Endometrial microvascular endothelial cells (primary cell): ENCODE results near the gene PML. TPM values are rescaled to one million over a fixed set of nuclear protein-coding genes. Genes with fewer than 3 reads are reported as not detected.
"Not testable (repeated sequence)": the region's sequence is repeated elsewhere in the genome, so short reads cannot be mapped to it uniquely, and the experiment has no call there.

Experiments used
- in situ Hi-C: cut with HindIII; loops from 2 replicates; pipeline ENCODE4 v1.10.0; 2017; ENCODE audit warnings: low sequenced_read_pairs, low pct_unique_long_range_greater_than_20kb; ENCODE audit errors: inconsistent ontology term
- total RNA-seq: library from RNA; depleted of rRNA; stranded (reverse); fragments of >200 nt; gene quantifications from one replicate; pipeline ENCODE4 v1.2.3, GENCODE V29; 2015; ENCODE audit errors: inconsistent ontology term

PML gene
- total RNA-seq, 1 donor from 2014 or later = 78.4 TPM

DNA sequence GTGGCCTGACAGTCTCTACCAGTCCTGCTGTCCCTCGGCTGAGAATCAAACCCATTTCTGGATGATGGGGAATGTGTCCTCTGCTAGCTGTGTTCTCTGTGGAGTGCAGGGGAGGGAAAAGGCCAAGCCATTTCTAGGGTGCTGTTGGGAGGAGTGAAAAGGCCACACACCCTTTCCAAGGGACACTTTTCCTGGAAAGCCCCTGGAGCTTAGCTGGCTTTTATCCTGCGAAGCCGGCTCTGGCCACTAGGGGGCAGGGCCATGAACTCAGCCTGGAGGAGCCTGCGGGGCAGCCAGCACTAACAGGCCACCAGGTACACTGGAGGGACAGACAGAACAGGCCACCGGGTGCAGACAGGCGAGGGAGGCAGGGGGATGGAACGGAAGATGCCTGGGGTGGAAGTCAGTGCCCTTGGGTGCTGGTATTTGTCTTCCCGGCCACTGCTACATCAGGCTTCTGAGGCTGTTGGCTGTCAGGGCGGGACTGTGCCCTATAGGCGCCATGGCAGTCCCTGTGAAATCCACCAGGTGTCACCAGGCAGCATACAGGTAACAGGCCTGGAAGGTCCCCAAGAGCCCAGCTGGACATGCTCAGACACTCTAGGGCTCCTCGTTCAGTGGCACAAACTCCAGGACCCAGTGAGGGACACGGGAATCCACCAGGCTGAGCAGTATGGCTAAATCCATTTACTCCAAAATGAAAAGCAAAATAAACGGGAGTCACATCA lies 71.3 kb downstream of the PML start:
- in situ Hi-C loops = not testable (repeated sequence)

DNA sequence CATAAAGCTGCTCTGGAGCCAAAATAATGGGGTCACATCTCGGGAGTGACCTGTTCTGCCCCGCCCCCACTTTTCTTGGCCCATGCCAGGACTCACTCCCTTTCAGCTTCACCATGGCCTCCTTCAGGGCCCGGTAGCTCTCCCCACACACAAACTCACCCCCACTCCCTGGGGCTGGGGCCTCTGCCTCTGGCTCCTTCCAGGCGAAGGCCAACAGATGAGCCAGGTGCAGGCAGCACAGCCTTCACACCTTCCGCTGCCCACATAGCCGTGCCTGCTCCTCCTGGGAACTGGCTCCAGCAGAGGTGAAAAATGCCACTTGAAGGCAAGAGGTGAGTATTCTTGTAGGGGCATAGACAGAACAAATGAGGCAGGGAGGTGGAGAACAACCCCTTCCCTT lies 77.1 kb downstream of the PML start:
- in situ Hi-C loops = not testable (repeated sequence)

DNA sequence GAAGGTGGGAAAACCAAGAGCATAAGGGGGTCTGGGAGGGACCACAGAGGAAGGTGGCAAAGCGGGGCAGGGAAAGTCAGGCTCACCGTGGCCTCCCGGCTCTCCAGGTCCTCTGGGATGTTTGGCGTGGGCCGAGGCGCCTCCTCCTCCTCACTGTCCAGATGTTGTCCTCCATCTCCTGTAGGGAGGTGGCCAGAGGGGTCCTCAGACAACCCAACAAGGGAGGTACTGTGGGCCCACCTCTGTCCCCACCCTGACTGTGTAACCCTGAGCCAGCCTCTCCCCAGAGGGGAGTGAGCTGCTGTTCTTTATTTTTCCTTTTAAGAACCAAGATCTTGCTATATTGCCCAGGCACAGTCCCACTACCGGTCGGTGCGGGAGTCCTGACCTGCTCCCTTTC lies 77.6 kb downstream of the PML start:
- in situ Hi-C loops = not testable (repeated sequence)

DNA sequence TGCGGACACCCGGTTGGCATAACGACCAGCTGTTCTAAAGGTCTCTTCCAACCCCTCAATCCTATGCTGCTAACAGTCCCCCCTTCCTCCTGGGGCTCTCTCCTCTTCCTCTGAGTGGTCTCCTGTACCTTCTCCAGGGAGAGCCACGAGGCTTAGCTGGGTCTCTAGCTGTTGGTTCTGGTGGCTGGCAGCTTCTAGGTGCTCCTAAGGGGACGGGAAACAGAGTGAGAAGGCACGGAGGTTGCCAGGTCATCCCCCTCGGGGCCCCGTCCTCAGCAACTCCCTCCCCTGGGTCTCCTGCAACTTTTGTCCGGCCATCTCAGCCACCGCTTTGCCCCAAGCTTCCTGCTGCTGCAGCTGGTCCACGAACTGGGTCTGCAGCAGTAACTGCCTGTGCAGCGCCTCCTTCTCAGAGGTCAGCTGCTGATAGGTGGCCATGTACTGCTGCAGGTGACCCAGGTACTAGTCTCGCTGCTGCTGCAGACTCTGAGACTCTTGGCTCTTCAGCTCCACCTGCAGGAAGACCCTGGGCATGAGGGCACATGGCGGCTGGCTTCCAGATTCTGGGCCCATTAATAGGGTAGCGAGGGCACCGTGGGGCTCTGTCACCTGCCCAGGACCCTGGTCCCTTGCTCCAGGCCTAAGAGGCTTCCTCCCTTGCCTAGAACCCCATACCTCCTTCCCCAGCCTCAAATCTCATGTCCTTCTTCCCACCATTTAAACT lies 78.3 kb downstream of the PML start:
- in situ Hi-C loops = not testable (repeated sequence)

DNA sequence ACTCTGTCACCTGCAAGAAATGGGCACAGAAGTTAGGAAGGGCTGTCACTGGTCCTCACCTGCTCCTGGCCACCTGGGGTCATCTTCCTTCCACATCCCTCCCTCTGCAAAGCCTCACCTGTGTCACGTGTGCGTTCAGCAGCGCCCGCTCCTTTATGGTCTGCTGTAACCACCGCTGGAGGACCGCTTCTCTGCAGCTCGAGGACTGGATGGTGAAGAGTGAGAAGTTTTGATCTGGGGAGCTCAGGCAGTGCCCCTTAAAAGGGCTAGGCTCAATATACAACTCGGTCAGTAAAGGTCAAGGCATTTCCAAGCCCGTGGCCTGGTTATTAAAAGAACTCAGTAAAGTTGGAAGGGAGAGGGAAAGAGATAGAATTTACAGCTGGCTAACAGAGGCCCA lies 81.3 kb downstream of the PML start:
- in situ Hi-C loops = not testable (repeated sequence)

DNA sequence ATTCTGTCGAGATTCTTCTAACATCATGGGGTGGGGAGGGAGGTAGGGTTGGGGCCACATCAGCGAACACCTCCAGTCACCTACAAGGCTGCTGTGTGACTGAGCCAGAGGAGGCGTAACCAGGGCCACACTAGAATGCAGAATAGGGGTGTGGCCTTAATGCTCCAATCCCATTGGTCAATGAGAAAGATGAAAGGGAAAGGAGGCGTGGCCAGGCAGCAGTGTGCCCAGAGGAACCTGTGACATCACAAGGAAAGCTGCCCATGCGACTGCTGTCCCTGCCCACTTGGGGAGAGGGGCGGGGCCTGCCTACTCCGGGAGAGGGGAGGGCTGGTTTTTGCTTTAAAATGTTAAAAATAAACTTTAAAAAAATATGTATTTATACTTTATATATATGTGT lies 87.9 kb downstream of the PML start, which contains the start of gene GOLGA6A:
TSS of gene GOLGA6A (minus strand) at position 101 of the 400 bp plus-strand sequence. CDS start at position 60, 41 bp downstream.
- in situ Hi-C loops = not testable (repeated sequence)

DNA sequence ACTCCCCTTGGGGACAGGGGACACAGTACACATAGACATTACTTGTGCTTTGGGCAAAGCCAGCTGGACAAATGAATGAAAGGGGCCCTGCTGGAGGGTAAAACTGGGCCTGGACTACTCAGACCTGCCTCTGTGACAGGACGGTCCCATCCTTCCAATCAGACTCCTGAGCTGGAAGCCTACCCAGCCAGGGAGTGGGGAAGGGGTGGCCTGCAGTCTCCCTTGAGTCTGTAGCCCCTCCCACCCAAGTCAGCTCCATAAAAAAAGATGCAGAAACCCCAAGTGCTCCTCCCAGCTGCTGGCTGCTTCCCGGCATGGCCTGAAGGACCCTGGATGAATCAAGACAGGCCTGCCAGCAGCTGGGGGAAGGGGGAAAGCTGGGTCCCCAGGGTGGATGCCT lies 100.1 kb downstream of the PML start:
- in situ Hi-C loops = not testable (repeated sequence)

DNA sequence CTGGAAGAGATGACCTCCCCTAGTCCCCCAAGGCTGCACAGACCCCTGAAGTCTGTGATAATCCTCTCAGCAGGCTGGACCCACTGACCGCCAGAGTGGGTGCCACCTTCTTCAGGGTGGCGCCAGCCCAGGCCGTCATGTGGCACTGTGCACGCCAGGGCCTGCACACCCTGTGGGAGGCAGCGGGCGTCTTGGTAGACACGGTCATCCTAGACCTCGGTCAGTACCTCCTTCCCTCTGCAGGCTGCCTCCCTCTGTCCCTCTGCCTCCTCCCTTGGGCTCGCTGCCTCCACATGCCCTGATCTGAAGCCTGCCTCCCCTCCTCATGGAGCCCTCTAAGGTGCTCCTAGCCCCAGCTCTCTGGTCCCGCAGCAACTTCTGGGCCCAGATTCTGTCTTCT lies 101.1 kb downstream of the PML start:
- in situ Hi-C loops = not testable (repeated sequence)

DNA sequence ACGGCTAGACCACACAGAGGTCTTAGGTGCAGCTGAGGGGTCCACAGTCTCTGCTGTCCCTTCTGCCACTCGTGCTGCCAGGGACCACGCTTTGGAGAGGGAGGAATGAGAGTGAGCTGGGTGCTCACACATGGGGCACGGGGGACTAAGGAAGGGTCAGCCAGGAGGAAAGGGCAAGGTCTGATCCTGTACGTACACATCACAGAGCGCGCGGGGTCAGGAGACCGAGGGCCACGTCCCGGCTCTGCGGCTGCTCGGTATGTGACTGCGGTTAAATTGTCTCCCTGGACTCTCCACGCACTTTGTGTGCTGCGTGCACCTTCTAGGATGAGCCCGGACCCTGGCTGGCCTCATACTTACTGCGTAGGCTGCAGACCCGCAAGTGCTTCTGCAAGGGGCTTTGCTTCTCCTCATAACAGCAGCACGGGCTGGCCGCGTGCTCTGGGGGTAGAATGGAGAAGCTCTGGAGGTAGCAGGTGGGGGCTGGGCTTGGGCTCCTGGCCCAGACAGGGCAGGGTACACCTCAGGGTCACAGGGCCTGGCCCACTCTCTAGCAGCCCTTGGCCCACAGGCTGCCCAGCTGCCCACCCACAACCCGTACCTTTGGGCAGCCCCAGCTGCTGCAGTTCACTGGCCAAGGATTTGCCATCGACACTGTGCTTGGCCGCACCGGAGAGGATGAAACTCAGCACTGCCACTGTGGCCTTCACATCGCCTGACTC lies 102.4 kb downstream of the PML start:
- in situ Hi-C loops = not testable (repeated sequence)

Other genes with a start within 250 kb of the PML start
- gene INSYN1, start 241.4 kb upstream of the PML start, total RNA-seq = not detected
- not detected for gene TBC1D21, start 121.2 kb upstream of the PML start, total RNA-seq
- gene LOXL1, start 68.3 kb upstream of the PML start, total RNA-seq = 0.46 TPM
- 29.1 TPM for gene STOML1, start 2.4 kb upstream of the PML start, total RNA-seq
- 0.84 TPM for gene GOLGA6A, start 87.8 kb downstream of the PML start, total RNA-seq
- not detected for gene ISLR2, start 135.9 kb downstream of the PML start, total RNA-seq
- 1.2 TPM for gene ISLR, start 179.0 kb downstream of the PML start, total RNA-seq
- 0.56 TPM for gene STRA6, start 208.1 kb downstream of the PML start, total RNA-seq
- not detected for gene CCDC33, start 241.6 kb downstream of the PML start, total RNA-seq